BJ (cell line): ENCODE data around the gene HECW1. TPM values are rescaled to one million over a fixed set of nuclear protein-coding genes. Genes with fewer than 3 reads are reported as not detected.

ENCODE experiments used
- CTCF ChIA-PET: fragments of 350-600 bp; formaldehyde crosslinking; extraction: SDS; loops from one replicate; lab custom pipeline; 2021; ENCODE audit warnings: antibody characterized with exemption, inconsistent platforms; lab: Yijun Ruan, JAX
- POLR2A ChIA-PET: fragments of 300-600 bp; sonication (Branson Sonifier 250); formaldehyde crosslinking; extraction: SDS; loops from one replicate; lab custom pipeline; 2021; ENCODE audit warnings: antibody characterized with exemption; lab: Charles Lee
- DNase-seq: peaks from one replicate; pipeline ENCODE4 v3.0.0-alpha.2; 2011; ENCODE audit warnings: low read depth
- H3K27me3 ChIP-seq: 2 replicates; pipeline ENCODE4 v1.6.0; 2011; ENCODE audit warnings: low read length; ENCODE audit not compliant: control insufficient read depth, insufficient read depth
- H3K36me3 ChIP-seq: 2 replicates; pipeline ENCODE4 v1.5.1; 2011; ENCODE audit warnings: low read length; ENCODE audit not compliant: control insufficient read depth, insufficient read depth
- H3K4me3 ChIP-seq: 2 replicates; pipeline ENCODE4 v1.5.1; 2011; ENCODE audit warnings: low read depth, mild to moderate bottlenecking, control low read depth, low read length
- CTCF ChIP-seq: IDR thresholded peaks from 2 replicates; pipeline ENCODE4 v1.5.1; 2011; ENCODE audit warnings: low read depth, mild to moderate bottlenecking, control low read depth, inconsistent platforms, low read length, moderate library complexity; ENCODE audit not compliant: insufficient read depth
- polyA plus RNA-seq: library from polyadenylated mRNA; depleted of rRNA; stranded (reverse); fragments of >200 nt; gene quantifications from 2 replicates; pipeline ENCODE4 v1.2.3, GENCODE V29; 2011

Gene HECW1
- polyA plus RNA-seq, 1 experiment, result 2.9 TPM

GRCh38 chr7:43300121-43300520 is 187.7 kb downstream of the HECW1 start:
- no peak overlapping the region for H3K4me3 ChIP-seq
- H3K36me3 ChIP-seq, result no peaks in the 10 kb centered on the region
- POLR2A ChIA-PET, result no interaction called here
- no peak for TF ChIP-seq CTCF
- no peaks in the 10 kb centered on the region for H3K27me3 ChIP-seq
- no peak for DNase-seq
- CTCF ChIA-PET, result no interaction called here

- TF ChIP-seq CTCF, result no peak
- no peak overlapping the region for H3K4me3 ChIP-seq
- DNase-seq, result no peak
- ChIA-PET POLR2A (no interaction called here), CTCF (interaction anchor here (1.2 kb wide), 1 partner anchor 9 kb away, joined by 6 read pairs; no protein-coding TSS in a partner anchor)
- no peaks in the 10 kb centered on the region for H3K36me3 ChIP-seq
- no peaks in the 10 kb centered on the region for H3K27me3 ChIP-seq
Measured at GRCh38 chr7:43302211-43302711, 189.8 kb downstream of the HECW1 start.

DNA sequence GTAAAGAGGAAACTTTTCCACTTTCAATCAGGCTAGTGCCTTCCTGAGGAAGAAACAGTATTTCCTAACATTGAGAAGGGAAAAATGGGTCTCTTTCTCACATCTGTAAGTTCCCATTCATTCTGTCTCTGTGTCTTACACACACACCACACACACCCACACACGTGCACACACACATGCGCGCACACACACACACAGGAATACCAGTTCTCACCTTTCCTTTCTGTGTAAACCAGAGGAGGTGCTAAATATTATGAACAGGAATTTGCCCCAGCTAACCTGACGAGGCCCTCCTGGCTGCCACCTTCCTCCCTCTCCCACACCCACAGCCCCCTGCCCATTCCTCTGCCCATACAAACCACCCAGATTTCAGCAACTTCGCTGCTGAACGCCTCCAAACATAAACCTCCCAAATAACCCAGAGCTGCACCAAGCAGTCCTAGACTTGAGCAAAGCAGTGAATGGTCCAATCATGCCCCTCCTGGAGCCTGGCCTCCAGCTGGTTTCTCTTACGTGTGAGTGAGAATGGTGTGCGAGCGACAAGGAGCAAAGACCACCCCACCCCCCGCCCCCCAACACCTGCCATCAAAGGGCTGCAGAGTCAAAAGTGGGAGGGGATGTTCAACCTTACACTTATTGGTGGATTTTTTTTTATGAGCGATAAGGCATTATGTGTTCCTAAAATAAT is 190.5 kb downstream of the HECW1 start:
- ChIA-PET CTCF (interaction anchor here (1.2 kb wide), 1 partner anchor 9 kb away, joined by 6 read pairs; no protein-coding TSS in a partner anchor), POLR2A (no interaction called here)
- TF ChIP-seq CTCF, result no peak
- Histone ChIP-seq H3K27me3 (no peaks in the 10 kb centered on the region), H3K4me3 (no peak overlapping the region), H3K36me3 (no peaks in the 10 kb centered on the region)
- no peak for DNase-seq

DNA sequence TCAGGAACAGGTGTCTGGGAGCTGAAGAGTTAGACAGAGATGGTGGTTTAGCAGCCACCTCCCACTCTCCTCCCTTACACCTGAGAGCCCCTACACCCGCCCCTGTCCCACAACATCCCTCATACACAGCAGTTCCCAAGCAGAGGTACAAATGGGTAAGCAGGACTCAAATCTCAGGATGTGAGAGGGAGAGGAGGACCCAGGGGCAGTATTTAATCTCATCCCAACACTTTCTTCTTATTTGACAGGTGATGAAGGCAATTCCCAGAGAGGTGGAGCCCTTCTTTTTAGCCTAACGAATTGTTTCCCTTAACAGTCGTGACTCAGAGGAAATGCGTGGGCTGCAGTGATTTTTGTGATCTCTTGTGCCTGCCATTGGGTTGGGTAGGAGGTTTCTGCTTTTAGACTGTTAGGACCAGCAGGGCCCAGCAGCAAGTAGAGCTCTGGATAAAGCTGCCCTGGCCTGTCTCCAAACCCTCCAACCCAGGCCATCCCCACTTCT is 191.3 kb downstream of the HECW1 start:
- no peak for TF ChIP-seq CTCF
- CTCF ChIA-PET, result interaction anchor here (1.2 to 2.5 kb wide), 2 partner anchors 10 to 42 kb away, joined by 5 to 6 read pairs; no protein-coding TSS in a partner anchor
- POLR2A ChIA-PET, result no interaction called here
- no peaks in the 10 kb centered on the region for H3K27me3 ChIP-seq
- H3K4me3 ChIP-seq, result no peak overlapping the region
- DNase-seq, result no peak
- no peaks in the 10 kb centered on the region for H3K36me3 ChIP-seq

GRCh38 chr7:43306404-43306803 is 194.0 kb downstream of the HECW1 start:
- H3K27me3 ChIP-seq, result no peaks in the 10 kb centered on the region
- ChIA-PET CTCF (interaction anchor here (1.9 kb wide), 1 partner anchor 10 kb away, joined by 6 read pairs; no protein-coding TSS in a partner anchor), POLR2A (no interaction called here)
- no peaks in the 10 kb centered on the region for H3K36me3 ChIP-seq
- no peak overlapping the region for H3K4me3 ChIP-seq
- no peak for DNase-seq
- no peak for TF ChIP-seq CTCF
